ENCODE data around the gene CRTC1. TPM values are rescaled to one million over a fixed set of nuclear protein-coding genes. Genes with fewer than 3 reads are reported as not detected.

The CRTC1 gene
- total and polyA plus RNA-seq, 2 of the 13 experiments (the other 11 are each of a cell fraction or from before 2014, with no cell fraction given) = 2.0 to 2.7 TPM

DNA sequence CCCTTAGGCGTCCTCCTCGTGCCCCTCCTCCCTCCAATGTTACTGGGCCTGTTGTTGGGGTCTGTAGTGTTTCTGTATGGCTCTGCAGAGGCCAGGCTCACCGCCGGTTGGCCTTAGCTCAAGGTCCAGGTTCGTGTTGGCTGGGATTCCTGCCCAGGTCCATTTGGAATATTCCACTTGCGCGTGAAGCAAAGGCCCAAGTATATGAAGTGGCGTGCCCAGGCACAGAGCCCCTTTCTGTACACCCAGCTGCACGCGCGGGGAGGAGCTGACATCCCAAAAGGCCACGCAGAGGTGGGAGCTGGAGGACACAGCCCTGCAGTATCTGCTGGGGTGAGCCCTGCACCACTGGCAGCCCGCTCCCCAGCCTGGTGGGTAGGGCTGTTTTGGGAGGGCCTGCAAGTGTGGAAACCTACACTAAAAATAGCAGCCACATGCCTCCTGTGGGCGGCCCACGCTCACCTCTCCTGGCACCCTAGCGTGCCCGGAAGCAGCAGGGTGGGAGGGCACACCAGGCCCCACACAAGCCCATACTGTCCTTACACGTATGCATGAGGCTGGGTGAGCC lies 30.2 kb downstream of the CRTC1 start (continued):
- TF ChIP-seq, protein P1, sequence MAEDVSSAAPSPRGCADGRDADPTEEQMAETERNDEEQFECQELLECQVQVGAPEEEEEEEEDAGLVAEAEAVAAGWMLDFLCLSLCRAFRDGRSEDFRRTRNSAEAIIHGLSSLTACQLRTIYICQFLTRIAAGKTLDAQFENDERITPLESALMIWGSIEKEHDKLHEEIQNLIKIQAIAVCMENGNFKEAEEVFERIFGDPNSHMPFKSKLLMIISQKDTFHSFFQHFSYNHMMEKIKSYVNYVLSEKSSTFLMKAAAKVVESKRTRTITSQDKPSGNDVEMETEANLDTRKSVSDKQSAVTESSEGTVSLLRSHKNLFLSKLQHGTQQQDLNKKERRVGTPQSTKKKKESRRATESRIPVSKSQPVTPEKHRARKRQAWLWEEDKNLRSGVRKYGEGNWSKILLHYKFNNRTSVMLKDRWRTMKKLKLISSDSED (CRISPR knock-in tag; IDR thresholded peaks at IDR 0.05) = no peak
- TF ChIP-seq ZSCAN29 (CRISPR knock-in tag; conservative IDR thresholded peaks at IDR 0.05) (no peak), POGZ (CRISPR knock-in tag; IDR thresholded peaks at IDR 0.05) (peak; percentile 53), TP53 (CRISPR knock-in tag; conservative IDR thresholded peaks at IDR 0.05) (no peak), PHF5A (CRISPR knock-in tag; IDR thresholded peaks at IDR 0.05; ENCODE audit: low read depth, unreplicated experiment) (no peak), KLF11 (CRISPR knock-in tag; IDR thresholded peaks at IDR 0.05) (no peak), ZNF777 (CRISPR knock-in tag; IDR thresholded peaks at IDR 0.05) (no peak), ZEB1 (IDR thresholded peaks at IDR 0.05; ENCODE audit: insufficient replicate concordance, low read depth) (no peak), CREM (IDR thresholded peaks at IDR 0.05) (peak; percentile 16; the same call in 1 of the 2 replicates), CREM (CRISPR knock-in tag; IDR thresholded peaks at IDR 0.05) (no peak), ZNF75D (CRISPR knock-in tag; IDR thresholded peaks at IDR 0.05; ENCODE audit: borderline replicate concordance) (no peak), NR2F2 (IDR thresholded peaks at IDR 0.05; ENCODE audit: borderline replicate concordance, low read depth) (no peak), ZBTB42 (CRISPR knock-in tag; IDR thresholded peaks at IDR 0.05) (no peak), NFE2L1 (CRISPR knock-in tag; IDR thresholded peaks at IDR 0.05; ENCODE audit: borderline replicate concordance) (no peak), HOXA5 (CRISPR knock-in tag; IDR thresholded peaks at IDR 0.05) (no peak), ZNF674 (CRISPR knock-in tag; IDR thresholded peaks at IDR 0.05; ENCODE audit: low read depth) (no peak), ZNF232 (CRISPR knock-in tag; IDR thresholded peaks at IDR 0.05; ENCODE audit: borderline replicate concordance) (no peak), ZNF556 (CRISPR knock-in tag; IDR thresholded peaks at IDR 0.05; ENCODE audit: borderline replicate concordance) (no peak), FOXK2 (IDR thresholded peaks at IDR 0.05) (no peak), TGIF2 (CRISPR knock-in tag; IDR thresholded peaks at IDR 0.05) (no peak), MED13 (CRISPR knock-in tag; IDR thresholded peaks at IDR 0.05) (no peak; the same call in 1 of the 2 replicates), ZMYM4 (CRISPR knock-in tag; IDR thresholded peaks at IDR 0.05) (no peak), SP5 (CRISPR knock-in tag; IDR thresholded peaks at IDR 0.05; ENCODE audit: borderline replicate concordance, low read depth) (no peak)
- TF ChIP-seq, protein P2, sequence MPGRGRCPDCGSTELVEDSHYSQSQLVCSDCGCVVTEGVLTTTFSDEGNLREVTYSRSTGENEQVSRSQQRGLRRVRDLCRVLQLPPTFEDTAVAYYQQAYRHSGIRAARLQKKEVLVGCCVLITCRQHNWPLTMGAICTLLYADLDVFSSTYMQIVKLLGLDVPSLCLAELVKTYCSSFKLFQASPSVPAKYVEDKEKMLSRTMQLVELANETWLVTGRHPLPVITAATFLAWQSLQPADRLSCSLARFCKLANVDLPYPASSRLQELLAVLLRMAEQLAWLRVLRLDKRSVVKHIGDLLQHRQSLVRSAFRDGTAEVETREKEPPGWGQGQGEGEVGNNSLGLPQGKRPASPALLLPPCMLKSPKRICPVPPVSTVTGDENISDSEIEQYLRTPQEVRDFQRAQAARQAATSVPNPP (CRISPR knock-in tag; IDR thresholded peaks at IDR 0.05) = no peak
- TF ChIP-seq, protein P3, sequence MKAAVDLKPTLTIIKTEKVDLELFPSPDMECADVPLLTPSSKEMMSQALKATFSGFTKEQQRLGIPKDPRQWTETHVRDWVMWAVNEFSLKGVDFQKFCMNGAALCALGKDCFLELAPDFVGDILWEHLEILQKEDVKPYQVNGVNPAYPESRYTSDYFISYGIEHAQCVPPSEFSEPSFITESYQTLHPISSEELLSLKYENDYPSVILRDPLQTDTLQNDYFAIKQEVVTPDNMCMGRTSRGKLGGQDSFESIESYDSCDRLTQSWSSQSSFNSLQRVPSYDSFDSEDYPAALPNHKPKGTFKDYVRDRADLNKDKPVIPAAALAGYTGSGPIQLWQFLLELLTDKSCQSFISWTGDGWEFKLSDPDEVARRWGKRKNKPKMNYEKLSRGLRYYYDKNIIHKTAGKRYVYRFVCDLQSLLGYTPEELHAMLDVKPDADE (CRISPR knock-in tag; IDR thresholded peaks at IDR 0.05) = no peak
- TF ChIP-seq, protein P4, sequence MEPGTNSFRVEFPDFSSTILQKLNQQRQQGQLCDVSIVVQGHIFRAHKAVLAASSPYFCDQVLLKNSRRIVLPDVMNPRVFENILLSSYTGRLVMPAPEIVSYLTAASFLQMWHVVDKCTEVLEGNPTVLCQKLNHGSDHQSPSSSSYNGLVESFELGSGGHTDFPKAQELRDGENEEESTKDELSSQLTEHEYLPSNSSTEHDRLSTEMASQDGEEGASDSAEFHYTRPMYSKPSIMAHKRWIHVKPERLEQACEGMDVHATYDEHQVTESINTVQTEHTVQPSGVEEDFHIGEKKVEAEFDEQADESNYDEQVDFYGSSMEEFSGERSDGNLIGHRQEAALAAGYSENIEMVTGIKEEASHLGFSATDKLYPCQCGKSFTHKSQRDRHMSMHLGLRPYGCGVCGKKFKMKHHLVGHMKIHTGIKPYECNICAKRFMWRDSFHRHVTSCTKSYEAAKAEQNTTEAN (CRISPR knock-in tag; conservative IDR thresholded peaks at IDR 0.05) = no peak
- TF ChIP-seq, protein P5, sequence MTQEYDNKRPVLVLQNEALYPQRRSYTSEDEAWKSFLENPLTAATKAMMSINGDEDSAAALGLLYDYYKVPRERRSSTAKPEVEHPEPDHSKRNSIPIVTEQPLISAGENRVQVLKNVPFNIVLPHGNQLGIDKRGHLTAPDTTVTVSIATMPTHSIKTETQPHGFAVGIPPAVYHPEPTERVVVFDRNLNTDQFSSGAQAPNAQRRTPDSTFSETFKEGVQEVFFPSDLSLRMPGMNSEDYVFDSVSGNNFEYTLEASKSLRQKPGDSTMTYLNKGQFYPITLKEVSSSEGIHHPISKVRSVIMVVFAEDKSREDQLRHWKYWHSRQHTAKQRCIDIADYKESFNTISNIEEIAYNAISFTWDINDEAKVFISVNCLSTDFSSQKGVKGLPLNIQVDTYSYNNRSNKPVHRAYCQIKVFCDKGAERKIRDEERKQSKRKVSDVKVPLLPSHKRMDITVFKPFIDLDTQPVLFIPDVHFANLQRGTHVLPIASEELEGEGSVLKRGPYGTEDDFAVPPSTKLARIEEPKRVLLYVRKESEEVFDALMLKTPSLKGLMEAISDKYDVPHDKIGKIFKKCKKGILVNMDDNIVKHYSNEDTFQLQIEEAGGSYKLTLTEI (CRISPR knock-in tag; conservative IDR thresholded peaks at IDR 0.05) = no peak

All from HepG2 (cell line).